SK-N-SH treated with all-trans-retinoic acid at 6 μM for 48 hours (cell line): ENCODE measurements around the gene ADAP2.

Experiments
- ARNTL ChIP-seq: fragments of 450-650 bp; formaldehyde crosslinking; IDR thresholded peaks from 2 replicates; pipeline ENCODE4 v1.5.0; 2020; ENCODE audit warnings: low read depth, mild to moderate bottlenecking, moderate library complexity, borderline replicate concordance
- CSRNP3 ChIP-seq: fragments of 250-450 bp; sonication (Bioruptor Pico); IDR thresholded peaks from 2 replicates; pipeline ENCODE4 v1.5.1; 2021; ENCODE audit warnings: mild to moderate bottlenecking, moderate library complexity
- GLIS3 ChIP-seq: fragments of 250-450 bp; sonication (Bioruptor Pico); IDR thresholded peaks from 2 replicates; pipeline ENCODE4 v1.5.0; 2020; ENCODE audit warnings: mild to moderate bottlenecking, moderate library complexity
- OSR1 ChIP-seq: fragments of 250-450 bp; sonication (Bioruptor Pico); IDR thresholded peaks from 2 replicates; pipeline ENCODE4 v1.8.0; 2022; ENCODE audit warnings: moderate library complexity, mild to moderate bottlenecking, inconsistent platforms
- PATZ1 ChIP-seq: fragments of 250-450 bp; sonication (Bioruptor Pico); IDR thresholded peaks from 2 replicates; pipeline ENCODE4 v1.8.0; 2020; ENCODE audit warnings: mild to moderate bottlenecking, moderate library complexity, borderline replicate concordance
- PPARA ChIP-seq: fragments of 250-450 bp; sonication (Bioruptor Pico); IDR thresholded peaks from 2 replicates; pipeline ENCODE4 v1.5.0; 2020; ENCODE audit warnings: mild to moderate bottlenecking, borderline replicate concordance
- TCF4 ChIP-seq: fragments of 250-450 bp; sonication (Bioruptor Pico); IDR thresholded peaks from 2 replicates; pipeline ENCODE4 v1.8.0; 2021; ENCODE audit warnings: mild to moderate bottlenecking, moderate library complexity, borderline replicate concordance
- TOX ChIP-seq: fragments of 250-450 bp; sonication (Bioruptor Pico); IDR thresholded peaks from 2 replicates; pipeline ENCODE4 v1.8.0; 2021; ENCODE audit warnings: mild to moderate bottlenecking, moderate library complexity, borderline replicate concordance
- ZC3H10 ChIP-seq: fragments of 250-450 bp; sonication (Bioruptor Pico); IDR thresholded peaks from 2 replicates; pipeline ENCODE4 v1.5.1; 2021; ENCODE audit warnings: mild to moderate bottlenecking, moderate library complexity
- ZFP3 ChIP-seq: fragments of 250-450 bp; sonication (Bioruptor Pico); IDR thresholded peaks from 2 replicates; pipeline ENCODE4 v1.5.0; 2020; ENCODE audit warnings: mild to moderate bottlenecking, moderate library complexity
- ZFP30 ChIP-seq: fragments of 450-650 bp; formaldehyde crosslinking; IDR thresholded peaks from 2 replicates; pipeline ENCODE4 v1.5.0; 2022; ENCODE audit warnings: mild to moderate bottlenecking, moderate library complexity

- TF ChIP-seq PATZ1, result no peak
- no peak for TF ChIP-seq ARNTL (CRISPR knock-in tag)
- no peak for TF ChIP-seq ZFP30
- TF ChIP-seq ZFP3 (CRISPR knock-in tag), result no peak
- TF ChIP-seq CSRNP3 (CRISPR knock-in tag), result no peak
- TF ChIP-seq GLIS3 (CRISPR knock-in tag), result no peak
- no peak for TF ChIP-seq PPARA (CRISPR knock-in tag)
- TF ChIP-seq ZC3H10 (CRISPR knock-in tag), result no peak
- no peak for TF ChIP-seq OSR1 (CRISPR knock-in tag)
- no peak for TF ChIP-seq TCF4 (CRISPR knock-in tag)
- no peak for TF ChIP-seq TOX
Observed at GRCh38 chr17:30997842-30998241, 76.1 kb downstream of the ADAP2 start.
